ENCODE measurements around the gene CPA4. TPM values are rescaled to one million over a fixed set of nuclear protein-coding genes. Genes with fewer than 3 reads are reported as not detected.

CPA4 gene
- total RNA-seq, 1 donor from 2014 or later = 10.3 TPM

- Mint-ChIP-seq H3K4me3 (ENCODE audit: unreplicated experiment) (no peak overlapping the region), H3K4me1 (ENCODE audit: low read depth) (peaks cover 63% of the 10 kb centered on the region), H3K36me3 (ENCODE audit: low read depth) (no peaks in the 10 kb centered on the region), H3K27ac (ENCODE audit: unreplicated experiment) (peak overlapping the region; percentile 80), H3K9me3 (ENCODE audit: low read depth) (no peaks in the 10 kb centered on the region), H3K27me3 (ENCODE audit: low read depth) (no peaks in the 10 kb centered on the region)
- TF ChIP-seq CTCF (IDR thresholded peaks at IDR 0.05) = no peak
- no peak for DNase-seq (ENCODE audit: low spot score)
Measured at GRCh38 chr7:130352194-130353074, 59.5 kb downstream of the CPA4 start.

GRCh38 chr7:130353196-130353595 is 60.2 kb downstream of the CPA4 start:
- peaks cover 66% of the 10 kb centered on the region for H3K4me1 Mint-ChIP-seq (ENCODE audit: low read depth)
- no peak overlapping the region for H3K4me3 Mint-ChIP-seq (ENCODE audit: unreplicated experiment)
- H3K36me3 Mint-ChIP-seq (ENCODE audit: low read depth) = no peaks in the 10 kb centered on the region
- TF ChIP-seq CTCF (IDR thresholded peaks at IDR 0.05) = peak; percentile 13
- H3K27me3 Mint-ChIP-seq (ENCODE audit: low read depth) = no peaks in the 10 kb centered on the region
- no peak for DNase-seq (ENCODE audit: low spot score)
- H3K27ac Mint-ChIP-seq (ENCODE audit: unreplicated experiment) = peak overlapping the region; percentile 65
- no peaks in the 10 kb centered on the region for H3K9me3 Mint-ChIP-seq (ENCODE audit: low read depth)

GRCh38 chr7:130356121-130356875 is 63.3 kb downstream of the CPA4 start:
- H3K4me1 Mint-ChIP-seq (ENCODE audit: low read depth) = peaks cover 52% of the 10 kb centered on the region
- no peak for TF ChIP-seq CTCF (IDR thresholded peaks at IDR 0.05)
- H3K36me3 Mint-ChIP-seq (ENCODE audit: low read depth) = peaks cover 9% of the 10 kb centered on the region
- no peak for DNase-seq (ENCODE audit: low spot score)
- peaks cover 19% of the 10 kb centered on the region for H3K9me3 Mint-ChIP-seq (ENCODE audit: low read depth)
- H3K4me3 Mint-ChIP-seq (ENCODE audit: unreplicated experiment) = peak overlapping the region; percentile 48
- H3K27ac Mint-ChIP-seq (ENCODE audit: unreplicated experiment) = peak overlapping the region; percentile 99
- no peaks in the 10 kb centered on the region for H3K27me3 Mint-ChIP-seq (ENCODE audit: low read depth)

GRCh38 chr7:130356876-130357611 is 64.1 kb downstream of the CPA4 start:
- H3K4me3 Mint-ChIP-seq (ENCODE audit: unreplicated experiment) = peak overlapping the region; percentile 48
- no peak for TF ChIP-seq CTCF (IDR thresholded peaks at IDR 0.05)
- no peak for DNase-seq (ENCODE audit: low spot score)
- H3K27me3 Mint-ChIP-seq (ENCODE audit: low read depth) = no peaks in the 10 kb centered on the region
- H3K36me3 Mint-ChIP-seq (ENCODE audit: low read depth) = peaks cover 9% of the 10 kb centered on the region
- H3K4me1 Mint-ChIP-seq (ENCODE audit: low read depth) = peaks cover 45% of the 10 kb centered on the region
- peaks cover 19% of the 10 kb centered on the region for H3K9me3 Mint-ChIP-seq (ENCODE audit: low read depth)
- peak overlapping the region; percentile 99 for H3K27ac Mint-ChIP-seq (ENCODE audit: unreplicated experiment)

GRCh38 chr7:130358471-130358870 is 65.5 kb downstream of the CPA4 start:
- no peak overlapping the region for H3K4me3 Mint-ChIP-seq (ENCODE audit: unreplicated experiment)
- H3K27me3 Mint-ChIP-seq (ENCODE audit: low read depth) = no peaks in the 10 kb centered on the region
- no peak overlapping the region for H3K27ac Mint-ChIP-seq (ENCODE audit: unreplicated experiment)
- no peak for DNase-seq (ENCODE audit: low spot score)
- peaks cover 9% of the 10 kb centered on the region for H3K36me3 Mint-ChIP-seq (ENCODE audit: low read depth)
- TF ChIP-seq CTCF (IDR thresholded peaks at IDR 0.05) = no peak
- H3K4me1 Mint-ChIP-seq (ENCODE audit: low read depth) = peaks cover 41% of the 10 kb centered on the region
- H3K9me3 Mint-ChIP-seq (ENCODE audit: low read depth) = peaks cover 19% of the 10 kb centered on the region
